OCI-LY7 (cell line): Measurements from ENCODE around the gene SLC25A44. TPM values are rescaled to one million over a fixed set of nuclear protein-coding genes. Genes with fewer than 3 reads are reported as not detected.

Experiments
- BruUV-seq: library from RNA; stranded (reverse); fragments of 400-500 nt; replicated peaks from 2 replicates; lab custom pipeline; 2021; lab: Mats Ljungman, UMichigan
- CTCF ChIA-PET: fragments of 300-600 bp; sonication (Branson Sonifier 250); formaldehyde crosslinking; loops from one replicate; lab custom pipeline; 2022; ENCODE audit warnings: antibody characterized with exemption; ENCODE audit not compliant: unreplicated experiment; lab: Charles Lee
- POLR2A ChIA-PET: fragments of 300-600 bp; sonication (Branson Sonifier 250); formaldehyde crosslinking; loops from one replicate; lab custom pipeline; 2022; ENCODE audit warnings: antibody characterized with exemption; lab: Charles Lee
- DNase-seq: peaks from one replicate; pipeline ENCODE4 v3.0.0-alpha.2; 2015; ENCODE audit warnings: low spot score
- H2AFZ ChIP-seq: fragments of 200-600 bp; sonication (generic), shearing (Covaris generic); 2 replicates; pipeline ENCODE4 v1.6.1; 2014; ENCODE audit warnings: mild to moderate bottlenecking, antibody characterized with exemption, low read length, moderate library complexity
- H3K27ac ChIP-seq: fragments of 200-600 bp; sonication (generic); 2 replicates; pipeline ENCODE4 v1.5.1; 2014; ENCODE audit warnings: mixed run types, low read depth, mild to moderate bottlenecking, moderate library complexity, low read length, inconsistent platforms; ENCODE audit not compliant: poor library complexity, severe bottlenecking
- H3K36me3 ChIP-seq: fragments of 200-600 bp; sonication (generic); 2 replicates; pipeline ENCODE4 v1.6.1; 2014; ENCODE audit warnings: mild to moderate bottlenecking, antibody characterized with exemption, low read length, moderate library complexity, mixed read lengths; ENCODE audit not compliant: insufficient read depth
- H3K4me1 ChIP-seq: fragments of 200-600 bp; sonication (generic); 2 replicates; pipeline ENCODE4 v1.5.1; 2014; ENCODE audit warnings: mild to moderate bottlenecking, low read length; ENCODE audit not compliant: insufficient read depth, poor library complexity, severe bottlenecking
- H3K4me2 ChIP-seq: fragments of 200-600 bp; sonication (generic); 2 replicates; pipeline ENCODE4 v1.6.1; 2014; ENCODE audit warnings: mild to moderate bottlenecking, low read length
- H3K4me3 ChIP-seq: fragments of 200-600 bp; sonication (generic); 2 replicates; pipeline ENCODE4 v1.5.1; 2014; ENCODE audit warnings: mild to moderate bottlenecking, low read depth, low read length; ENCODE audit not compliant: poor library complexity, severe bottlenecking
- H3K79me2 ChIP-seq: fragments of 200-600 bp; sonication (generic); 2 replicates; pipeline ENCODE4 v1.6.1; 2016; ENCODE audit warnings: low read depth, mild to moderate bottlenecking, low read length, moderate library complexity, mixed read lengths; ENCODE audit not compliant: insufficient read depth
- H3K9me2 ChIP-seq: fragments of 200-600 bp; sonication (generic); 2 replicates; pipeline ENCODE4 v1.6.1; 2016; ENCODE audit warnings: mild to moderate bottlenecking, low read length, mixed read lengths; ENCODE audit not compliant: insufficient read depth
- H3K9me3 ChIP-seq: fragments of 200-600 bp; sonication (generic); 2 replicates; pipeline ENCODE4 v1.6.1; 2014; ENCODE audit warnings: mild to moderate bottlenecking, mixed run types, low read length, mixed read lengths
- H4K20me1 ChIP-seq: fragments of 200-600 bp; sonication (generic); 2 replicates; pipeline ENCODE4 v1.6.1; 2014; ENCODE audit warnings: mild to moderate bottlenecking, antibody characterized with exemption, low read length, moderate library complexity, mixed read lengths; ENCODE audit not compliant: insufficient read depth
- CTCF ChIP-seq: fragments of 200-600 bp; sonication (generic); conservative IDR thresholded peaks from 2 replicates; pipeline ENCODE4 v1.5.1; 2014; ENCODE audit warnings: mild to moderate bottlenecking, antibody characterized with exemption, low read length, moderate library complexity, mixed read lengths
- EZH2phosphoT487 ChIP-seq: fragments of 200-600 bp; sonication (generic); IDR thresholded peaks from 2 replicates; pipeline ENCODE4 v1.6.1; 2018; ENCODE audit warnings: low read depth, borderline replicate concordance, mild to moderate bottlenecking, mixed run types, antibody characterized with exemption, low read length, moderate library complexity, mixed read lengths
- intact Hi-C: fragments of 100-400 bp; cut with micrococcal nuclease; formaldehyde crosslinking; loops from one replicate; pipeline ENCODE4 v1.10.0; 2022; ENCODE audit not compliant: unreplicated experiment
- total RNA-seq, 2 experiments: library from RNA; depleted of rRNA in 1 of 2; stranded (reverse); fragments of >200 nt in 1 of 2; shearing (Covaris generic) in 1 of 2; gene quantifications; 2 replicates each; pipeline ENCODE4 v1.2.3, GENCODE V29; 2014 to 2022

The SLC25A44 gene
- total RNA-seq, 2 experiments from 2014 or later: 11.0 to 22.5 TPM

GRCh38 chr1:156200044-156200443, 6.1 kb downstream of the SLC25A44 start:
- no peak for DNase-seq
- H3K4me1 ChIP-seq: peaks cover 13% of the 10 kb centered on the region
- H3K4me3 ChIP-seq: no peak overlapping the region
- peaks cover 30% of the 10 kb centered on the region for H3K79me2 ChIP-seq
- intact Hi-C loops: no loop called here
- CTCF ChIA-PET: no interaction called here
- H2AFZ ChIP-seq: no peak overlapping the region
- POLR2A ChIA-PET: interaction anchor here (0.6 to 0.7 kb wide), 3 partner anchors 57 to 1652 kb away, joined by 3 to 10 read pairs (median 4); no protein-coding TSS in a partner anchor
- no peak overlapping the region for H3K4me2 ChIP-seq
- peaks cover 69% of the 10 kb centered on the region for H3K36me3 ChIP-seq
- TF ChIP-seq EZH2phosphoT487 (no peak), CTCF (no peak)
- H3K9me3 ChIP-seq: no peaks in the 10 kb centered on the region
- H3K27ac ChIP-seq: no peak overlapping the region
- no TSS peak for BruUV-seq
- no peaks in the 10 kb centered on the region for H3K9me2 ChIP-seq
- H4K20me1 ChIP-seq: no peaks in the 10 kb centered on the region; the same call in 1 of the 2 replicates

GRCh38 chr1:156203331-156203730, 9.4 kb downstream of the SLC25A44 start:
- Histone ChIP-seq H3K36me3 (peaks cover 78% of the 10 kb centered on the region), H3K9me2 (no peaks in the 10 kb centered on the region), H3K4me2 (no peak overlapping the region), H2AFZ (no peak overlapping the region), H3K4me1 (no peaks in the 10 kb centered on the region), H3K4me3 (no peak overlapping the region), H3K79me2 (peaks cover 14% of the 10 kb centered on the region; the same call in 1 of the 2 replicates), H3K27ac (no peak overlapping the region), H4K20me1 (no peaks in the 10 kb centered on the region), H3K9me3 (no peaks in the 10 kb centered on the region)
- intact Hi-C loops: no loop called here
- TF ChIP-seq CTCF: no peak
- no peak for TF ChIP-seq EZH2phosphoT487
- ChIA-PET CTCF (no interaction called here), POLR2A (interaction anchor here (0.6 to 0.7 kb wide), 3 partner anchors 10 to 205 kb away, joined by 3 to 4 read pairs (median 4); partner anchors contain the start of gene SLC25A44)
- BruUV-seq: no TSS peak
- no peak for DNase-seq

- ChIA-PET POLR2A (no interaction called here), CTCF (no interaction called here)
- no peak for DNase-seq
- Histone ChIP-seq H3K79me2 (peaks cover 14% of the 10 kb centered on the region; the same call in 1 of the 2 replicates), H3K9me2 (no peaks in the 10 kb centered on the region), H4K20me1 (no peaks in the 10 kb centered on the region), H2AFZ (no peak overlapping the region), H3K4me1 (no peaks in the 10 kb centered on the region), H3K27ac (no peak overlapping the region), H3K4me3 (no peak overlapping the region), H3K4me2 (no peak overlapping the region), H3K9me3 (no peaks in the 10 kb centered on the region), H3K36me3 (peaks cover 86% of the 10 kb centered on the region)
- intact Hi-C loops: no loop called here
- BruUV-seq: no TSS peak
- TF ChIP-seq EZH2phosphoT487 (no peak), CTCF (no peak)
These were observed 10.8 kb downstream of the SLC25A44 start for GRCh38 chr1:156204686-156205085.
